LNCaP clone FGC (cell line): ENCODE data around the gene MFAP4.
"Not testable (repeated sequence)": the region's sequence is repeated elsewhere in the genome, so short reads cannot be mapped to it uniquely, and the experiment has no call there.

Experiments used
- DNase-seq: peaks from one replicate; pipeline ENCODE4 v3.0.0-alpha.2; 2011; ENCODE audit warnings: low read depth
- H3K4me3 ChIP-seq: 2 replicates; pipeline ENCODE4 v1.5.1; 2011; ENCODE audit warnings: mild to moderate bottlenecking, low read depth, low read length, control low read depth
- TF ChIP-seq, protein P1 (sequence below): IDR thresholded peaks from 2 replicates; pipeline ENCODE4 v1.5.1; 2012; ENCODE audit warnings: mild to moderate bottlenecking; ENCODE audit not compliant: control insufficient read depth, insufficient read depth; ENCODE audit errors: extremely low read depth

MFAP4 gene

DNA sequence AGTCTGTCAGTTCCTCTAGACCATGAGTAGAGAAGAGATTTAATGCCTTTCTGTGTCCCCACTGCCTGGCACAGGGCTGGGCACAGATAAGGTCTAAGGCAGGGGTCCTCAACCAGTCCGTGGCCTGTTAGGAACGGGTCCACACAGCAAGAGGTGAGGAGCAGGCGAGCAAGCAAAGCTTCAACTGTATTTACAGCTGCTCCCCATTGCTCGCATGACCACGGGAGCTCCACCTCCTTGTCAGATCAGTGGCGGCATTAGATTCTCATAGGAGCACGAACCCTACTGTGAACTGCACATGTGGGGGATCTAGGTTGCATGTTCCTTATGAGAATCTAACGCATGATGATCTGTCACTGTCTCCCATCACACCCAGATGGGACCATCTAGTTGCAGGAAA, 26.2 kb downstream of the MFAP4 start:
- no peak overlapping the region for H3K4me3 ChIP-seq
- DNase-seq, result no peak
- TF ChIP-seq, protein P1, sequence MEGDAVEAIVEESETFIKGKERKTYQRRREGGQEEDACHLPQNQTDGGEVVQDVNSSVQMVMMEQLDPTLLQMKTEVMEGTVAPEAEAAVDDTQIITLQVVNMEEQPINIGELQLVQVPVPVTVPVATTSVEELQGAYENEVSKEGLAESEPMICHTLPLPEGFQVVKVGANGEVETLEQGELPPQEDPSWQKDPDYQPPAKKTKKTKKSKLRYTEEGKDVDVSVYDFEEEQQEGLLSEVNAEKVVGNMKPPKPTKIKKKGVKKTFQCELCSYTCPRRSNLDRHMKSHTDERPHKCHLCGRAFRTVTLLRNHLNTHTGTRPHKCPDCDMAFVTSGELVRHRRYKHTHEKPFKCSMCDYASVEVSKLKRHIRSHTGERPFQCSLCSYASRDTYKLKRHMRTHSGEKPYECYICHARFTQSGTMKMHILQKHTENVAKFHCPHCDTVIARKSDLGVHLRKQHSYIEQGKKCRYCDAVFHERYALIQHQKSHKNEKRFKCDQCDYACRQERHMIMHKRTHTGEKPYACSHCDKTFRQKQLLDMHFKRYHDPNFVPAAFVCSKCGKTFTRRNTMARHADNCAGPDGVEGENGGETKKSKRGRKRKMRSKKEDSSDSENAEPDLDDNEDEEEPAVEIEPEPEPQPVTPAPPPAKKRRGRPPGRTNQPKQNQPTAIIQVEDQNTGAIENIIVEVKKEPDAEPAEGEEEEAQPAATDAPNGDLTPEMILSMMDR, result no peak

DNA sequence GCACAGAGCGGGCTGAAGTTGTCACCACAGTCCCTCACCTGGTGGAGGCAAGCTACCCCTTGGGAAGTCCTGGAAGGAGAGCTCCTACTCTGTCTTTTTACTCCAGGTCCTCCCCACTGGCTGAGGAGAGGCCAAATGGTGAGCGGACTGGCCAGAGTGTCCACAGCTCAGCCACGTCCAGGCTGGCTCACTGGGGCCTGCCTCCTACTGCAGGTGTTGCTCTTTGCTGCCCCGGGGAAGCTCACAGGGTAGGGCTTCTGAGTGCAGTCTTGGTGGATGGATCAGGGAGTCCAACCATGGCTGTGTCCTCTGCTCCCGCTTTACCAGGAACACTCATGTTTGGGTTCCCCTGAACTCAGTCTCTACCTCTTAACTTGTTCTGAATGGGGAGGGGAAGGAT, 27.1 kb downstream of the MFAP4 start:
- DNase-seq, result no peak
- TF ChIP-seq, protein P1, result no peak
- no peak overlapping the region for H3K4me3 ChIP-seq

DNA sequence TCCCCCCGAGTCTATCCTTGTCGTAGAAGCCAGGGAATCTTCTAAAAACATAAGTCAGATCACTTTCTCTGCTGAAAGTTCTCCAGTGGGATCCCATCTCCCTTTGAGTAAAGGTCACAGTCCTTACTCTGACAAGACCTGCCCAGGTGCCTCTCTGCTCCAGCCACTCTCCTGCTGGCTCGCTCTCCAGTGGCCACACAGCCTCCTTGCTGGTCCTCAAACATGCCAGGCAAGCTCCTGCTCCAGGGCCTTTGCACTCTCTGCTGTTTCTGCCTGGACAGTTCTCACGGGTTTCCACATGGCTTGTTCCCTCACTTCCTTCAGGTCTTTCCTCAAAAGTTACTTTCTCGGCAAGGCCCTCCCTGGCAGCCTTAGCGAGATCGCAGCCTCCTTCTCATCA, 27.8 kb downstream of the MFAP4 start:
- TF ChIP-seq, protein P1, result no peak
- DNase-seq, result no peak
- no peak overlapping the region for H3K4me3 ChIP-seq

DNA sequence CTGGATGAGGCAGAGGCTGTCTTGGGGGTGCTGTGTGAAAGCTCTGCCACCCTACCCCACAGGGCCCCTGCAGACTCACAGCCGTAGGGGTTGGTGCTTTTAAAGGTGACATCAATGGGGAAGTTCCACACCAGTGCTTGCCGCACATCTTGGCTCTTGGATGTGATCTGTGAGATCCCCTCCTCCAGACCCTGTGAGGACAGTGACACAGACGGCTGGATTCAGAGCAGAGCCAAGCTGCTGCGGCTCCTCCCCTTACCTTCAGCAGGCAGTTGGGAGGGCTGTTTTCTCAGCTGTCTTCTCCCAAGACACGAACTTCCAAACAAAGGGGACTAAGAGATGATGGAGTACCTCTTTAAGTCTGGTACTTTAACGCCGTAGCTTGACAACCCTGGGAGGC, 29.2 kb downstream of the MFAP4 start:
- TF ChIP-seq, protein P1, result no peak
- no peak overlapping the region for H3K4me3 ChIP-seq
- no peak for DNase-seq

DNA sequence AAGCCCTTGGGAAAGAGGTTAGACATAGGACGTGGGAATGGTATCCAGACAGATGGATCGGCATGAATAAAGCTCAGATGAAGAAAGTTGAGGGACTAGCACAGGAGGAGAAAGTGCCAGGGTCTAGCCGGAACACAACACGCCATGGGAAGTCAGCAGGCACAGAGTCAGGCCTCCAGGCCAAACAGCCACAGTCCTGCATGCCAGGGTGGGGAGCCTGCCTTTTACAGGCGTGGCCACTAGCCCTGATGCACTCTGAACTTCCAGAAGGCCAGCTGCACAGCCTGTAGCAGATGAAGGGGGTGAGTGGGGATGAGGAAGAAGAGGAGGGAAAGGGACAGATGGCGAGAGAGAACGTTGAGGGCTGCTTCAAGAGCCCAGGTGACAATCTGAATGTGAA, 29.6 kb downstream of the MFAP4 start:
- no peak for DNase-seq
- no peak overlapping the region for H3K4me3 ChIP-seq
- TF ChIP-seq, protein P1, result no peak

DNA sequence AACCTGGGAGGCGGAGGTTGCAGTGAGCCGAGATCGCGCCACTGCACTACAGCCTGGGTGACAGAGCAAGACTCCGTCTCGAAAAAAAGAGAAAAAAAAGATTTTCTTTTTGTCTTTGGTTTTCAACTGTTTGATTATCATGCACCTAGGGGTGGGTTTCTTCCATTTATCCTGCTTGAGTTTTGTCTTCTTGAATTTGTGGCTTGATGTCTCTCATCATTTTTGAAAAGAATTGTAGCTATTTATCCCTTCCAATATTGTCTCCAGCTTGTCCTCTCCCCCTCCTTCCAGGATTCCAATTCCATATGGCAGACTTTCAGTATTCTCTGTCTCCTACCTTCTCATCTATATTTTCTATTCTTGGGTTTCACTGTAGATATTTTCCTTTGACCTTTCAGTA, 32.2 kb downstream of the MFAP4 start:
- TF ChIP-seq, protein P1, result no peak
- no peak overlapping the region for H3K4me3 ChIP-seq
- no peak for DNase-seq

DNA sequence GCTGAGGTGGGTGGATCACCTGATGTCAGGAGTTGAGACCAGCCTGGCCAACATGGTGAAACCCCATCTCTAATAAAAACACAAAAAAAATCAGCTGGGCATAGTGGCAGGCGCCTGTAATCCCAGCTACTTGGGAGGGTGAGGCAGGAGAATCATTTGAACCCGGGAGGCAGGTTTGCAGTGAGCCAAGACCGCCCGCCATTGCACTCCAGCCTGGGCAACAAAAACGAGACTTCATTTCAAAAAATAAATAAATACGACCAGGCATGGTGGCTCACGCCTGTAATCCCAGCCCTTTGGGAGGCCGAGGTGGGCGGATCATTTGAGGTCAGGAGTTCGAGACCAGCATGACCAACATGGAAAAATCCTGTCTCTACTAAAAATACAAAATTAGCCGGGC, 33.6 kb downstream of the MFAP4 start:
- H3K4me3 ChIP-seq, result not testable (repeated sequence)

DNA sequence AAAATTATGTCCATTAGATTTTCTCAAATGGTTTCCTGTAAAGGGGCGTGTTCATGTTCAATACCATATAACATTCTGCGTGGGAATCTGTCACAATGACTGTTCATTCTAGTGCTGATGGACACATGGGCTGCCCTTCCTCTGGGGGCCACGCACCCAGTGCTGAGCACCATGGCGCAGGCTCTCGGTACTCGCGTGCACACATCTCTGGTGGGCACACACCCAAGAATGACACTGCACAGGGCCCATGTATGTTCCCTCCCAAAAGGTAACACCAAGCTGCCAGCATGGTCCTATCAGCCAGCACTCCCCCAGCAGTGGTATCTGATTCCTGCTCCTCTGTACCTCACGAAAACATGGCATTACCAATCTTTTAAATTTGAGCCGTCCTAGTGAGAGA, 38.2 kb downstream of the MFAP4 start:
- no peak overlapping the region for H3K4me3 ChIP-seq
- DNase-seq, result no peak
- TF ChIP-seq, protein P1, result no peak

More for the DNA sequence above, 33.6 kb downstream of the MFAP4 start:
- not testable (repeated sequence) for DNase-seq
